ENCODE data around the gene BMP7.

BMP7 gene

GRCh38 chr20:57278457-57278856, 12.0 kb upstream of the BMP7 start:
- no peak for DNase-seq
- Histone ChIP-seq H3K4me1 (no peaks in the 10 kb centered on the region), H3K9me3 (no peaks in the 10 kb centered on the region), H3K27me3 (peaks cover 4% of the 10 kb centered on the region), H3K36me3 (no peaks in the 10 kb centered on the region), H3K4me3 (ENCODE audit: low read depth, low read length) (no peak overlapping the region)
- TF ChIP-seq CTCF (IDR thresholded peaks at IDR 0.05; ENCODE audit: low read depth, low read length), result no peak

GRCh38 chr20:57277398-57278105, 11.1 kb upstream of the BMP7 start:
- Histone ChIP-seq H3K36me3 (no peaks in the 10 kb centered on the region), H3K4me3 (ENCODE audit: low read depth, low read length) (no peak overlapping the region), H3K9me3 (no peaks in the 10 kb centered on the region), H3K4me1 (no peaks in the 10 kb centered on the region), H3K27me3 (no peaks in the 10 kb centered on the region)
- no peak for DNase-seq
- TF ChIP-seq CTCF (IDR thresholded peaks at IDR 0.05; ENCODE audit: low read depth, low read length), result no peak

GRCh38 chr20:57276221-57276620, 9.8 kb upstream of the BMP7 start:
- Histone ChIP-seq H3K4me1 (no peaks in the 10 kb centered on the region), H3K9me3 (no peaks in the 10 kb centered on the region), H3K27me3 (no peaks in the 10 kb centered on the region), H3K4me3 (ENCODE audit: low read depth, low read length) (no peak overlapping the region), H3K36me3 (no peaks in the 10 kb centered on the region)
- no peak for TF ChIP-seq CTCF (IDR thresholded peaks at IDR 0.05; ENCODE audit: low read depth, low read length)
- DNase-seq, result no peak

- Histone ChIP-seq H3K27me3 (no peaks in the 10 kb centered on the region), H3K4me1 (no peaks in the 10 kb centered on the region), H3K36me3 (no peaks in the 10 kb centered on the region), H3K9me3 (no peaks in the 10 kb centered on the region), H3K4me3 (ENCODE audit: low read depth, low read length) (no peak overlapping the region)
- no peak for DNase-seq
- TF ChIP-seq CTCF (IDR thresholded peaks at IDR 0.05; ENCODE audit: low read depth, low read length), result no peak
These were observed 9.4 kb upstream of the BMP7 start for GRCh38 chr20:57275813-57276212.

GRCh38 chr20:57275334-57275733, 8.9 kb upstream of the BMP7 start:
- Histone ChIP-seq H3K4me3 (ENCODE audit: low read depth, low read length) (no peak overlapping the region), H3K4me1 (no peaks in the 10 kb centered on the region), H3K36me3 (no peaks in the 10 kb centered on the region), H3K9me3 (no peaks in the 10 kb centered on the region), H3K27me3 (no peaks in the 10 kb centered on the region)
- DNase-seq, result no peak
- no peak for TF ChIP-seq CTCF (IDR thresholded peaks at IDR 0.05; ENCODE audit: low read depth, low read length)

GRCh38 chr20:57274846-57275245, 8.4 kb upstream of the BMP7 start:
- Histone ChIP-seq H3K4me3 (ENCODE audit: low read depth, low read length) (no peak overlapping the region), H3K9me3 (no peaks in the 10 kb centered on the region), H3K27me3 (no peaks in the 10 kb centered on the region), H3K4me1 (no peaks in the 10 kb centered on the region), H3K36me3 (no peaks in the 10 kb centered on the region)
- no peak for DNase-seq
- TF ChIP-seq CTCF (IDR thresholded peaks at IDR 0.05; ENCODE audit: low read depth, low read length), result no peak

Measured in BE2C (cell line).